H9 (cell line): Measurements from ENCODE around the gene TRRAP. TPM values are rescaled to one million over a fixed set of nuclear protein-coding genes. Genes with fewer than 3 reads are reported as not detected.

Source experiments
- DNase-seq: peaks from one replicate; pipeline ENCODE4 v3.0.0-alpha.2; 2017
- H2AFZ ChIP-seq: one replicate; pipeline ENCODE4 v1.6.1; 2013; ENCODE audit warnings: mild to moderate bottlenecking, low read length, control low read depth, moderate library complexity
- H2AK5ac ChIP-seq: 2 replicates; pipeline ENCODE4 v1.6.1; 2013; ENCODE audit warnings: low read length, control low read depth, mixed read lengths; ENCODE audit not compliant: insufficient read length
- H2BK120ac ChIP-seq: one replicate; pipeline ENCODE4 v1.6.1; 2013; ENCODE audit warnings: low read depth, mild to moderate bottlenecking, low read length, control low read depth, inconsistent platforms; ENCODE audit not compliant: poor library complexity, severe bottlenecking
- H2BK12ac ChIP-seq: 2 replicates; pipeline ENCODE4 v1.6.1; 2013; ENCODE audit warnings: low read length, control low read depth, mixed read lengths, low read depth; ENCODE audit not compliant: insufficient read length
- H2BK15ac ChIP-seq: 2 replicates; pipeline ENCODE4 v1.6.1; 2013; ENCODE audit warnings: low read depth, low read length, control low read depth
- H2BK20ac ChIP-seq: one replicate; pipeline ENCODE4 v1.6.1; 2013; ENCODE audit warnings: low read depth, mild to moderate bottlenecking, low read length, control low read depth, inconsistent platforms; ENCODE audit not compliant: poor library complexity, severe bottlenecking
- H2BK5ac ChIP-seq: 2 replicates; pipeline ENCODE4 v1.6.1; 2013; ENCODE audit warnings: low read length, control low read depth, mixed read lengths; ENCODE audit not compliant: insufficient read length
- H3K14ac ChIP-seq: 2 replicates; pipeline ENCODE4 v1.6.1; 2013; ENCODE audit warnings: low read length, control low read depth; ENCODE audit not compliant: insufficient read depth
- H3K18ac ChIP-seq: 2 replicates; pipeline ENCODE4 v1.6.1; 2013; ENCODE audit warnings: low read depth, mild to moderate bottlenecking, mixed read lengths, low read length, control low read depth; ENCODE audit not compliant: insufficient read length
- H3K23ac ChIP-seq: 2 replicates; pipeline ENCODE4 v1.6.1; 2013; ENCODE audit warnings: low read length, control low read depth, mixed read lengths, low read depth; ENCODE audit not compliant: insufficient read length
- H3K23me2 ChIP-seq: 2 replicates; pipeline ENCODE4 v1.6.1; 2013; ENCODE audit warnings: low read depth, mild to moderate bottlenecking, mixed read lengths, low read length, control low read depth; ENCODE audit not compliant: insufficient read length, poor library complexity, severe bottlenecking
- H3K27ac ChIP-seq: 2 replicates; pipeline ENCODE4 v1.5.1; 2013; ENCODE audit warnings: low read length, control low read depth, mixed read lengths, low read depth; ENCODE audit not compliant: insufficient read length
- H3K27me3 ChIP-seq: 2 replicates; pipeline ENCODE4 v1.6.1; 2013; ENCODE audit warnings: low read length, control low read depth, inconsistent platforms; ENCODE audit not compliant: insufficient read depth
- H3K4ac ChIP-seq: 2 replicates; pipeline ENCODE4 v1.6.1; 2013; ENCODE audit warnings: low read depth, mild to moderate bottlenecking, control low read depth, inconsistent platforms, low read length, moderate library complexity
- H3K4me1 ChIP-seq: 2 replicates; pipeline ENCODE4 v1.6.1; 2013; ENCODE audit warnings: low read length, control low read depth, inconsistent platforms; ENCODE audit not compliant: insufficient read depth
- H3K4me2 ChIP-seq: 2 replicates; pipeline ENCODE4 v1.6.1; 2013; ENCODE audit warnings: low read length, control low read depth, mixed read lengths; ENCODE audit not compliant: insufficient read length, insufficient read depth
- H3K56ac ChIP-seq: 2 replicates; pipeline ENCODE4 v1.6.1; 2013; ENCODE audit warnings: low read depth, mild to moderate bottlenecking, mixed read lengths, low read length, control low read depth; ENCODE audit not compliant: insufficient read length
- H3K79me1 ChIP-seq: 2 replicates; pipeline ENCODE4 v1.6.1; 2013; ENCODE audit warnings: low read depth, mild to moderate bottlenecking, moderate library complexity, low read length, control low read depth, inconsistent platforms; ENCODE audit not compliant: insufficient read depth, poor library complexity, severe bottlenecking
- H3K79me2 ChIP-seq: 2 replicates; pipeline ENCODE4 v1.6.1; 2013; ENCODE audit warnings: low read length, control low read depth, inconsistent platforms; ENCODE audit not compliant: insufficient read depth
- H3K9ac ChIP-seq: 2 replicates; pipeline ENCODE4 v1.6.1; 2013; ENCODE audit warnings: low read length, control low read depth, mixed read lengths; ENCODE audit not compliant: insufficient read length; ENCODE audit errors: extremely low read depth
- H3K9me3 ChIP-seq: one replicate; pipeline ENCODE4 v1.6.1; 2013; ENCODE audit warnings: low read depth, low read length, inconsistent platforms; ENCODE audit not compliant: control insufficient read depth
- H3T11ph ChIP-seq: one replicate; pipeline ENCODE4 v1.6.1; 2013; ENCODE audit warnings: mild to moderate bottlenecking, low read length, control low read depth, inconsistent platforms
- H4K20me1 ChIP-seq: one replicate; pipeline ENCODE4 v1.6.1; 2013; ENCODE audit not compliant: control insufficient read depth, insufficient read length, insufficient read depth
- H4K5ac ChIP-seq: 2 replicates; pipeline ENCODE4 v1.6.1; 2013; ENCODE audit warnings: low read depth, mild to moderate bottlenecking, mixed read lengths, low read length, control low read depth; ENCODE audit not compliant: insufficient read length
- H4K8ac ChIP-seq: replicated peaks from 2 replicates; pipeline ENCODE4 v1.6.1; 2013; ENCODE audit warnings: low read length, control low read depth, mixed read lengths, low read depth; ENCODE audit not compliant: insufficient read length
- H4K91ac ChIP-seq: 2 replicates; pipeline ENCODE4 v1.6.1; 2013; ENCODE audit warnings: low read depth, mild to moderate bottlenecking, moderate library complexity, mixed read lengths, low read length, control low read depth; ENCODE audit not compliant: insufficient read length
- H3K27ac Mint-ChIP-seq, 3 experiments: 2 replicates in 2 of 3; 3 replicates in 1 of 3; pipeline ENCODE4 v1.8.0; 2020 to 2021; ENCODE audit warnings: mixed read lengths in 3 of 3, mild to moderate bottlenecking in 1 of 3, moderate library complexity in 1 of 3
- H3K27me3 Mint-ChIP-seq: 2 replicates; pipeline ENCODE4 v1.8.0; 2021; ENCODE audit warnings: low read depth, mild to moderate bottlenecking, moderate library complexity, mixed read lengths
- H3K36me3 Mint-ChIP-seq, 3 experiments: 2 replicates in 2 of 3; 3 replicates in 1 of 3; pipeline ENCODE4 v1.8.0; 2020 to 2021; ENCODE audit warnings: low read depth in 3 of 3, mixed read lengths in 3 of 3; ENCODE audit not compliant: insufficient read depth in 1 of 3
- H3K4me1 Mint-ChIP-seq, 2 experiments: 2 replicates each; pipeline ENCODE4 v1.8.0; 2020; ENCODE audit warnings: mixed read lengths in 2 of 2
- H3K4me3 Mint-ChIP-seq, 2 experiments: 2 replicates in 1 of 2; 3 replicates in 1 of 2; pipeline ENCODE4 v1.8.0; 2020 to 2021; ENCODE audit warnings: mild to moderate bottlenecking in 2 of 2, mixed read lengths in 2 of 2, moderate library complexity in 1 of 2
- H3K9me3 Mint-ChIP-seq, 2 experiments: 2 replicates in 1 of 2; 3 replicates in 1 of 2; pipeline ENCODE4 v1.8.0; 2020; ENCODE audit warnings: mild to moderate bottlenecking in 2 of 2, mixed read lengths in 2 of 2, moderate library complexity in 1 of 2
- CTCF ChIP-seq: fragments of 200-600 bp; sonication (generic); conservative IDR thresholded peaks from 3 replicates; pipeline ENCODE4 v1.8.0; 2021; ENCODE audit warnings: antibody characterized with exemption, mild to moderate bottlenecking
- WGBS: extraction: QIAGEN DNeasy Blood & Tissue Kit; methylation state at CpG from one replicate; pipeline ENCODE4 v1.1.7; 2013; ENCODE audit warnings: missing lambda C conversion rate, low lambda C conversion rate, mixed read lengths; ENCODE audit not compliant: insufficient read length; ENCODE audit errors: extremely low coverage; 5-methylcytosine and 5-hydroxymethylcytosine counted together
- total RNA-seq: library from RNA; stranded (reverse); gene quantifications from 2 replicates; pipeline ENCODE4 v1.2.1, GENCODE V29; 2021

Gene TRRAP
- total RNA-seq, 1 experiment from 2014 or later = 58.6 TPM

- Histone ChIP-seq H3K27ac (no peak overlapping the region), H3K9ac (no peak overlapping the region), H2AK5ac (no peak overlapping the region), H4K91ac (no peak overlapping the region), H3K4me2 (no peak overlapping the region), H4K20me1 (no peaks in the 10 kb centered on the region), H4K8ac (no peak overlapping the region), H3K4me1 (no peaks in the 10 kb centered on the region), H3K23me2 (no peaks in the 10 kb centered on the region), H3K18ac (no peak overlapping the region), H2BK15ac (no peak overlapping the region), H3K79me2 (no peaks in the 10 kb centered on the region), H4K5ac (no peak overlapping the region), H3K56ac (no peak overlapping the region), H3K14ac (no peak overlapping the region), H2BK120ac (no peak overlapping the region), H3T11ph (no peak overlapping the region), H3K4ac (no peak overlapping the region), H2BK5ac (no peak overlapping the region), H3K79me1 (no peaks in the 10 kb centered on the region), H3K27me3 (no peaks in the 10 kb centered on the region), H2BK12ac (no peak overlapping the region), H3K9me3 (no peaks in the 10 kb centered on the region), H2BK20ac (no peak overlapping the region), H3K23ac (no peak overlapping the region), H2AFZ (no peak overlapping the region)
- no peak for TF ChIP-seq CTCF
- no peaks in the 10 kb centered on the region for H3K9me3 Mint-ChIP-seq
- no peaks in the 10 kb centered on the region for H3K4me1 Mint-ChIP-seq
- WGBS = no CpG with 5 or more reads among the region's 10 CpGs
- no peak for DNase-seq
- peaks cover 17 to 79% (median 62%) of the 10 kb centered on the region in 3 experiments; a peak in 6 of 7 replicates for H3K36me3 Mint-ChIP-seq
- H3K27me3 Mint-ChIP-seq = no peaks in the 10 kb centered on the region; the same call in 1 of the 2 replicates
- no peak overlapping the region for H3K4me3 Mint-ChIP-seq
- H3K27ac Mint-ChIP-seq = no peak overlapping the region
Observed at GRCh38 chr7:98998821-98999725, 120.7 kb downstream of the TRRAP start.
